DMS114 treated with DMSO at 0.1 percent for 48 hours (cell line): ENCODE results near the gene MAOA.
A peak's percentile ranks its signal among the peaks of the same experiment; 100 is the strongest.
"Not testable (repeated sequence)": the region's sequence is repeated elsewhere in the genome, so short reads cannot be mapped to it uniquely, and the experiment has no call there.

ENCODE experiments used
- DNase-seq: peaks from one replicate; lab custom pipeline; 2025; ENCODE audit not compliant: unreplicated experiment; lab: John Stamatoyannopoulos, UW

Gene MAOA

DNA sequence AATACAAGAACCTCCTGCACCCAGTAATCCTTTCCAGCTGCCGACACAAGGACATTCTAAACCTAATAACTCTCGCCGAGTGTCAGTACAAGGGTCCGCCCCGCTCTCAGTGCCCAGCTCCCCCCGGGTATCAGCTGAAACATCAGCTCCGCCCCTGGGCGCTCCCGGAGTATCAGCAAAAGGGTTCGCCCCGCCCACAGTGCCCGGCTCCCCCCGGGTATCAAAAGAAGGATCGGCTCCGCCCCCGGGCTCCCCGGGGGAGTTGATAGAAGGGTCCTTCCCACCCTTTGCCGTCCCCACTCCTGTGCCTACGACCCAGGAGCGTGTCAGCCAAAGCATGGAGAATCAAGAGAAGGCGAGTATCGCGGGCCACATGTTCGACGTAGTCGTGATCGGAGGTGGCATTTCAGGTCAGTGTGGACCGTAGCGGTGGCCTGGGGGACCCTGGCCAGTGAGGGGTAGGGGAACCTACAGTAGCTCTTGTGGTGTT, at the start of gene MAOA:
MAOA (plus strand) TSS at position 295 of the 490 bp plus-strand sequence; CDS start at position 338, 43 bp downstream.
- DNase-seq, result no peak

DNA sequence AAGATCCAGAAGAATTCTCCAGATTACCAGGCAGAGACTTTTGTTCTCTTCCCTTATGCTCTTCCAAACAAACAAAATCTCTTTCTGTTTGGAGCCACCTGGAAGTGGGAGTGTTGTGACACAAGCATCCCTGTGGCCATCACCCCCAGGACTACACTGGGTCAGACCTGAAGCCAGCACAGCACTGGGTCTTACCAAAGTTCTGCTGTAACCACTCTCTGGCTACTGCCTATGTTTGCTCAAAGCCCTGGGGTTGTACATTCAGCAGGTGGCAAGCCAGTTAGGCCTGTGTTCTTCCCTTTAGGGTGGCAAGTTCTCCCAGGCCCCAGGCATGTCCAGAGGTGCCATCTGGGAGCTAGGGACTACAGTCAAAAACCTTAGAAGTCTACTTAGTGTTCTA, 43.7 kb upstream of the MAOA start:
- DNase-seq, result no peak

DNA sequence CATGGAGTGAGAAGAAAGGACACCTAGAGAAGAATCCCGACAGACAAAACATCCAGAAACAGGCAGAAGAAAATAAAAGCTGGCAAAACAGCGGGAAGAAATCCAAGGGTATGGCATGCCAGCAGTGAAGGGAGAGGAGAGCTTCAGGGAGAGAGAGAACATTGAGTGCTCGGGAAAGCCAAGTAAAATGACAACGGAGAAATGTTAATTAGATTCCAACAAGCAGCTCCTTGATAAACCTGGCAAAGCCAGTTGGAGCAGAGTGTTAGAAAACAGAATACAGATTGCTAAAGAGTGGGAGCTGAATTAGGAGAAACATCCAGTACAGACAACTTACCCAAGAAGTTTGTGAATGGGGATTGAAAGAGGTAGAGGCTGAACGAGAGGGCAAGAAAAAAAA, 40.4 kb upstream of the MAOA start:
- no peak for DNase-seq

DNA sequence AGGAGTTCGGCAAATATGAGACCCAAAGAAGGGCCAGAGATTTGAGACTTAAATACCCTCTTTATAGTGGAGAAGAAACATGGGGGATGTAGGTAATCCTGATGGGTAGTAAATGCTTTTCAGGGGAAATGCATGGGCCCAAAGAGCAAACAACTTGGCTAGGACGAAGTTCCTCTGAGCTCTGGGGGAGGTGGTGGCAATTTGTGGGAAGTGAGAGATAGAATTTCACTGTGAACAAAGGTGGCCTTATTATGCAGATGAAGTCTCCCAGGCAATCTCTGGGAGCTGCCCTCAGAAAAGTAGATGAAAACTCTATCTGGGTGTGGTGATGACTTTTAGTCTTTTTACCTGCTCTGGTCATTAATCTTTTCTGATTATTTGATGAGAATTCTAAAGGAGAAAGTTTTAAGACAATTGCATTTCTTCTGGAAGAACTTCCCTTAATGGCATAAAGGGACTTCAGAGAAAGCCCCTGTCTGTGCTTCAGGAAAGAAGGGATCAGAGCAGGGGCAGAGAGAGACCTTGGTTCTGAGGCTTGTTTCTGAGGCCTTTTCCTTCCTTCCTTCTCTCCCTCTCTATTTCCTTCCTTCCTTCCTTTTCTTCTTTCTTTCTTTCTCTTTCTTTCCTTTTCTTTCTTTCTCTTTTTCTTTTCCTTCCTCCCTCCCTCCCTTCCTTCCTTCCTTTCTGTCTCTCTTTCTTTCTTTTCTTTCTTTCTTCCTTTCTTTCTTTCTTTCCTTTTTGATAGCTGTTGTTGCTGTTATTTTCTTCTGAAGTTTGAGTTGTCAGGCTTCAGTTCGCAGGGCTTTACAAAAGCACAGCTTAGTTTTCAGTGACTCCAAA, 37.5 kb upstream of the MAOA start:
- no peak for DNase-seq

DNA sequence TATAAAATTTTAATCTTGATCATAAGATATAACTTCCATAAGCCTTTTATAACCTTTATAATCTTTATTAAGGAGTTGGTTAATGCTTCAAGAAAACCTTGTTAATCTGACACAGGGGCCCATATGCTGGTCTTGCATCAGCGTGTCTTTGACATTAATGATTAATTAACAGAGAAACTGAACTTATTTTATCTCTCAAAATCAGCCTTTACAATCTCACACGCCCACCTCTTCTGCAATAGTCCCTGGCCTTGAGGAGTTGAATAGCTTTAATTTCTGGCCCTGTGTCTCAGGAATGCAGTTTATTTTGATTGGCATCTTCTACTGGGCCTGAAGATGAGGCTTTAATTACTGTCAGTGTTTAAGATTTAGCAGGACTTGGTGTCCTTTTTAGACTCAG, 36.2 kb upstream of the MAOA start:
- DNase-seq, result not testable (repeated sequence)

DNA sequence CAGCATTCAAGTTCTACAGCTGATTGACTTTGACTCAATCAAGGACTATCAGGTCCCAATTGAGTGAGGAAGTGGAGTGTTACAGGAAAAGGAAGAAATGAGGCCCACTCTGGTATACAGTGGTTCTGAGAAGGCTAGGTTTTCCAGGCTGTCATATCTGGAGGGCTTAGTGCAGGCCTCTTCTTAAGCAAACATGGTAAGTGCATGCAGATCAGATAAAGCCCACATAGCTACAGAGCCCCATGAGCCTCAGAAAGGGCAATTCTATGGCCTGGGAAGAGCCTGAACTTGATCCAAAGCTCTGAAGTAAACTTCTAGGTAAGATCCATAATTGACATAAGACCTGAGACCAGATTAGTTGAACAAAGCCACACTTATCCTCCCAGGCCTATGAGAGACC, 29.0 kb upstream of the MAOA start:
- DNase-seq, result no peak

DNA sequence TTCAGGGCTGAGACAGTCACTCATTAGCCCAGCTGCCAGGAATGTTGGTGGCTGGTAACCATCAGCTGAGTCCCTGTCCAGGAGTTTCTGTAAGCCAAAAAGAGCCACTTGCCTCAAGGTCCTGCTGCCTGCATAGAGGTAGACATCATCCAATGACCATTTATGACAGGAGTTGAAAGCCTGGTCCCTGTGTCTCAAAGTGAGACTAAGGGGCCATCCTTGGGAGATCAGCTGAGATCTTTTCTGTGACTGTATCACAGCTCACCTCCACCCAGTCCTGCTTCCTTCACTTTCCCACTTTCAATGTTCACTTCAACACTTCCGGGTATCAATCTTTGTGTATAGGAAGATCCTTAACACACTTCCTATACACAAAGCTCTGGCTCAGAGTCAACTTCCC, 28.4 kb upstream of the MAOA start:
- DNase-seq, result no peak

DNA sequence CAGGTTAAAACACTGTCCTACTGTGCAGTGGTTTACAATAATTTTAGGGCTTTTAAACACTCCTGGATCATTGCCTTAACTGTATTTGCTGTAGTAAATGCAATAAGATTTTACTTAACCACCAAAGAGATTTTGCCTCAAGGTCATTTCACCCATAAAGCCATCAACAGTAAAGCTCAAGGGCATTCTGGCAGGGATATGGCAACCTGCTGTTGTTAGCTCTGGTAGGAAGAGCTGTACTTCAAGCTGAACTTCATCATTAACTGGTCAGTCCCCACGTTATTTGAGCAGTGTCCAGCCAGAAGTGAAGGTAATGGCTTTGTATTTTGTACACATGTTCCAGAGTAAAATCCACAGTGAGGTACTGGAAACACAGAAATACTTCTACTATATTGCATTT, 26.9 kb upstream of the MAOA start:
- no peak for DNase-seq

DNA sequence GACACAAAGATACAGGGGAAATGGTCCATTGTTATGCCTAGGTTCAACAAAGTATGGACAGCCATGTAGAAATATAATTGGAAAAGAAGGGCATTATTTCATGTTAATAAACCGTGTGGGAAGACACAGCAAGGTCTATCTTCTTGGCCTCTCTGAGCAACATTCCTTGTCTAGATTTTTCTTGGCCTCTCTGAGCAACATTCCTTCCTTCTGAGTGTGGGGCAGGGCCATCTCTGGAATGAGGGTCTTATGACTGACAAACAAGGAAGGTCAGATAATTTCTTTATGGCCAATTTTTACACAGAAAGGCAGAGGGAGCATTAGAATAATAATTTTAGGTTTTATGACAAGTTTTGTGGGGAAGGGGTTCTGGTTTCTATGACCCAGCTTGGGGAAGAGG, 24.3 kb upstream of the MAOA start:
- no peak for DNase-seq

DNA sequence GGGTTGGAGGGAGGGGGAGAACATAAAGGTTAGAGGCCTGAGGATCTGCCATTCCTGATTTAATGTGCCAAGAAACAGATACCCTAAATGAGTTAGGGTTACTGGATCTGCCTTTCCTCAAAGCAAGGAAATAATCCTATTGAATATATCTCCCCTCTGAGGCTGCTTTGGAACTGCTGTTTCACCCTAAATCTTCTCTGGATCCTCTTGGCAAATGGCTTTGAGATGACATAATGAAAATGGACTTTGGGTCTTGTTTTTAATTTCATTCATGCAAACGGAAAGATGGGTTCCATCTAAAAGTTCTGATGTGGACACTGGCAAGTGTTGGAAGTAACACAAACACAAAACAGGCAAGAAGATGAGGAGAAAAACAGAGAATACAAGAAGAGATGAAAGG, 23.0 kb upstream of the MAOA start:
- no peak for DNase-seq

DNA sequence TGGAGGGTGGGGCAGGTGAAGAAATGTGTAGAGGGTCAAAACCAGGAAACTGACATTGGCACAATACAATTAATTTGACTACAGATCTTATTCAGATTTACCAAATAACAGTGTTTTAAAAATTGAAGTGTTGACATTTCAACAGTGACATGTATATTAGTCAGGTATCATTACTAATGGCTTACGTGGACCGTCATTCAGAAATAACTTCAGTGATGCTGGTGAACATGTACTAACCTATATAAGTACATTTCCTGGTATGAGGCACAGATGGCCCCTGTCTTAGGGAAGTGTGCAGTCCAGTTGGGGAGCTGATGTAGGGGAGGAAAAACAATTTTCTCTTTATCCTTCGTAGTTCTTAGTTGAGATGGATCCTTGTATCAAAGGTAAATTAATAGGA, 22.3 kb upstream of the MAOA start:
- no peak for DNase-seq

DNA sequence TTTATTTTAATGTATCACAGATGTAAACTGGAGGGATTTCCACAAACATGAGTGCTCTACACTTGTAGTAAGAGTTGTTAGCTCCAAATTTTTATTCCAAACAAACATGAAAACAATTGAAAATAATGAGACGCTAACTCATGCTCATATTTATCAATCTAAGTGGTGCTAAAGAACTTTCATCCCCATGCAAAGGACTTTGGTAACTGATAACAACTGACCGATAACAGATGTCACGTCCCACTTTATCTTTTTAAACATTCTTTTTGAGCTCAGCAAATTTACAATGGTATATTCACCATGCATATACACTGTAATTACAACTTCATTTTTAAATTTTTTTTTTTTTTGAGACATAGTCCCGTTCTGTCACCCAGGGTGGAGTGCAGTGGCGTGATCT, 15.6 kb upstream of the MAOA start:
- no peak for DNase-seq

DNA sequence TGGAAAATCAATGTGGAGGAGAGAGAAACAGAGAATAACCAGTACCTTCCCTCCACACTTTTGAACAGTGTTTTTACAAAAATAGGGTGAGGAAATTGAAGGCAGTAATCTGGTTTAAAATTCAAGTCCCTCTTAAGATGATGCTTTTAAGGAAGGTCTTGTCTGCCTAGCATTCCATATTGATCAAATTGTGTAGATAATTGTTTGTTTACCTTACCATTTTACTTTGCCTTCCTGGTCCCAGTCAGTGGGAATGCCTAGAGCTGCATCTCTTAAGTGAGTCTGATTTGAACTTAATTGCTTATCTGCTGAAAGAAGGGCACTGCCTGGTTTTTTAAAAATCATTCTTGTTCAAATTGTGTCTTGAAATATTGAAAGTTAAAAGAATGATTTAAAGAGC, 14.4 kb upstream of the MAOA start:
- DNase-seq, result no peak

DNA sequence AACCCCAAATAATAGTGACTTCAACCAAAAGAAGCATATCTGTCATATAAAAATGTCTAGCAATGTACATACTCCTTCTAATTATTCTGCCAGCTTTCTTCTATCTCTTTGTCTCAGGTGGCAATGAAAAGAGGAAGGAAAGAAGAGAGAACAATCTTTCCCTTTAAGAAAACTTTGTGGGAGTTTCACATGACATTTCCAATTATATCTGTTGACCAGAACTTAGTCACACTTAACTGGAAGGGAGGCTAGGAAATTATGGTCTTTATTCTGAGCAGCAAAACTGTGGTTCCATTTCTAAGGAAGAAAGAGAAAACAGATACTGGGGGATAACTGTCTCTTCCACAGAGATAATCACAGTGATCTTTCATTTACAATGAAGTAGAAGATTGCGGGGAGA, 12.9 kb upstream of the MAOA start:
- no peak for DNase-seq

DNA sequence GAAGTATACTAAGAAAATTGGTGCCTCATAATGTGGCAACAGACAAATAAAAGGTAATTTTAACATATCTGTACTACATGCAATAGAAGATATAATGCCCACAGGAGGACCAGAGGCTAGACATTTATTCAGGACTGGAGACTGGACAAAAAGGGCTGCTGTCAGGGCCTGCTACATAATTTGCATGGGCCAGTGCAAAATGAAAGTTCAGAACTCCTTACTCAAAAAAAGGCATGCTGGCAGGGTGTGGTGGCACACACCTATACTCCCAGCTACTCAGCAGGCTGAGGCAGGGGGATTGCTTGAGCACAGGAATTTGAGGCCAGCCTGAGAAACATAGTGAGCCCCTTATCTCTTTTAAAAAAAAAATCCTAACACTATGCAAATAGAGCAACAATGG, 12.4 kb upstream of the MAOA start:
- DNase-seq, result no peak

DNA sequence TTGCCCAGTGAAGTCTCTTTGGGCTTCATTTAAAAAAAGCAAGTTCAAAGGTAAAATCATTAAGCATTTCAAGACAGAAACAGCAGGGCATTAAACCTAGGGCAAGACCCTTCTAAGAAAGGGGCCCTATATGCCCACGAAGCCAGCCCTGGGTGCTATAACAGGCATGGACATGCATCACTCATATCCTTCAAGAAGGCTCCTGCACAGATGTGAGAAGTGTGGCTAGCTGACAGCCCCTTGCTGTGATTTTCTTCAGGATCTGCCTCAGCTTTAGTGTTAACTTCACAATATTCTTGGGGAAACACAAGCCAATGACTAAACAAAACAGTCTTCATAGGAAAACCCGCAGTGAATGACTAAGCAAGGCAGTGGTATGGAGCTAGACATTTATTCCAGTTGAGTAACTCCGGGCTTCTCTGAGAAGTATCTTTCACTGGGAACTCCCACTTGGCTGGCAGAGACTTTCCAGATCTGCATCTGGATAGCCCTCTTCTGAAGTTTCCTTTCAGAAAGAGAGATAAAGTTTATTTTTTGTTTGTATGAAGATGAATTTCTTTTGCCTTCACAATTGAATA, 11.9 kb upstream of the MAOA start:
- DNase-seq, result no peak

DNA sequence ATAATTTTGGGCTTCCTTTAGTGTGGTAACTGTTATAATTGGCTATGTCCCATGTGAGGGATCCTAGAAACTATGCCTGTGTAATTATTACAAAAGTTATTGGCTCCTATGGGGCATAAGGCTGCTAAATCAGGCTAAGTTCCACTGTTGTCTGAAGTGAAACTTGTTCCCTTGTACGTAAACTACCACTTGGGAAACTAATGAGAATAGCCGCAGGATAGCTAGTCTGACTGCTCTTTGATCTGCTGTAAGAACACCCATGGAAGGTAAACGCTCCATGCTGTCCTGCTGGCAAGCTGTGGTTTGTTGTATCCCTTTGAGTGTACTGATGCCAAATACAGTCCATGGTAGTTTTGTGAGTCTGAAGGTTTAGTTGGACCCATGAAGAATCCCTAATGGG, 9.3 kb upstream of the MAOA start:
- DNase-seq, result no peak

DNA sequence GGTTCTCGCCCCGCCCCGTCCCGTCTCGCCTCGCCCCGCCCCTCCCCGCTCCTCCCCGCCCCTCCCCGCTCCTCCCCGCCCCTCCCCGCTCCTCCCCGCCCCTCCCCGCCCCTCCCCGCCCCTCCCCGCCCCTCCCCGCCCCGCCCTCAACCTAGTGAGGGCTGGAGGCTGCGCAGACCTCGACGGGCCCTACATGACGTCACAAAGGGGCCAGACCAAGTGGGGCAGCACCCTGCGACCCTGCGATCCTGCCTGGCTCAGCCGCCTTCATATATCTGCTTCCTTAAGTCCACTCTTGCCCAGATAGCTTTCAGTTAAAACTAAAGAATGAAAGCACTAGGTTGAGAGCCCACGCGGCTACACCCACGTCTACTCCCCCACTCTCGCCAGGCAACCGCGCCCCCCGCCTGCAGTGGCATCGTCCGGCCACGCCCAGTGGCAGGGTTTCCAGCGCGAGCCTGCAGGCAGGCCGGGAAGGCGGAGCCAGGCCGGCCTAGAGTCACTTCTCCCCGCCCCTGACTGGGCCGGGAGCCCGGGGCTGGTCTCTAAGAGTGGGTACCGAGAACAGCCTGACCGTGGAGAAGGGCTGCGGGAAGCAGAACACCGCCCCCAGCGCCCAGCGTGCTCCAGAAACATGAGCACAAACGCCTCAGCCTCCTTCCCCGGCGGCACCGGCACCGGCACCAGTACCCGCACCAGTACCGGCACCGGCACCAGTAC, 1.5 kb upstream of the MAOA start:
- DNase-seq, result peak; percentile 88

DNA sequence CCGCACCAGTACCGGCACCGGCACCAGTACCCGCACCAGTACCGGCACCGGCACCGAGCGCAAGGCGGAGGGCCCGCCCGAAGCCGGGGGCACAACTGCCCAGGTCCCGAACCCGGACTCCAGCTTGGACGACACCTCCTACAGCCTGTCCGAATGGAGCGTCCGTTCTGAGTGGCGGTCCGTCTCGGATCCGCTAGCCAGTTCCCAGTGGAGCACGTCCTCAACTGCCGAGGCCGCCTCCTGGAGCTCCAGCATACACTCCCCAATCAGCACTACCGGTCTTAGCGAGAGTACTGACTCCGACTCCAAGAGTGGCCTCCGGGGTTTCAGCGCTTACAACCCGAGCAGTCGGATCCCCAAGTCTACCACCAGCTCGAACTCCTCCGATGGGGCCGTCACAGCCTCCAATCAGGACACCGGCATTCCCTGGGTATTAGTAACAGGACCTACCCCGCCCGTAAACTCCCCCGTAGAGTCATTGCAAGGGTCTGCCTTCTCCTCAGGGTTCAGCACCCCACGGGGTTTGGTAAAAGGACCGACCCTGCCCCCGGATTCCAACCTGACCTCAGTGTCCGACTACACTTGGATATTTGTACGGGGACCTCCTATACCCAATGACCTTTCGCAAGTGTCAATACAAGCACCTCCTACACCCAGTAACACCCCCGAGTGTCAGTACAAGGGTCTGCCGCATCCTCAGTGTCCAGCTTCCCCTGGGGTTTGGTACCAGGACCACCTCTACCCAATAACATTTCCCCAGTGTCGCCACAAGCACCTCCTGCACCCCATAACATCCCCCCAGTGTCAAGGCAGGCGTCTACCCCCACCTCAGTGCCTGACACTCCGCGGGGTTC, 721 bp upstream of the MAOA start:
- no peak for DNase-seq

DNA sequence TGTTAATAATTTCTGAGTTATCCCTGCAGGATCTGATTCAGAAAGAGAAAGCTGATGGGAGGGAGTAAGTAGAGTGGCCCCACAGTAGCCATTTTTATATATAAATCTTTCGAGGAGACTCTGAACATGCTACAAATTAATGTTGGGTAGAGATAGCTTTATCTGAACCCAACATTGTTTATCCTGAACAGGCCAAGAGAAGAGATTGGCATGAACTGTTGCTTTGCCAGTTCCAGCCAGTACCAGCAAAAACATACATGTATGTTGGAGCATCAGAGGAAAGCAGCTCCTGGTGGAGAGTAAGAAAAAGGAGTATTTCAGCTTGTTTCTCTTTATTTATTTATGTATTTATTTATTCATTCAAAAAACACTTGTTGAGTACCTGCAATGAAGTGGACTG, 1.6 kb downstream of the MAOA start:
- DNase-seq, result no peak
